ENCODE results near the gene SLC17A9.

GRCh38 chr20:62914970-62915457 is 37.5 kb upstream of the SLC17A9 start:
- TF ChIP-seq CTCF (IDR thresholded peaks at IDR 0.05) (no peak), EZH2 (IDR thresholded peaks at IDR 0.05; ENCODE audit: borderline replicate concordance, insufficient read depth, low read depth, low read length, poor library complexity, severe bottlenecking) (no peak)

Measured in B cell (primary cell).